ENCODE measurements around the gene SLC12A9. TPM values are rescaled to one million over a fixed set of nuclear protein-coding genes. Genes with fewer than 3 reads are reported as not detected.
A peak's percentile ranks its signal among the peaks of the same experiment; 100 is the strongest.
"Not testable (repeated sequence)": the region's sequence is repeated elsewhere in the genome, so short reads cannot be mapped to it uniquely, and the experiment has no call there.

The SLC12A9 gene
- total RNA-seq (2014; rRNA removed; shearing (Covaris generic)): 12.2 and 15.0 TPM in 2 replicates

- DNase-seq: peak; percentile 94
- Histone ChIP-seq H3K36me3 (no peaks in the 10 kb centered on the region), H3K27ac (peak within 1 kb of the TSS; percentile 33; the same call in 1 of the 2 replicates), H3K4me1 (no peaks in the 10 kb centered on the region), H3K27me3 (no peaks in the 10 kb centered on the region), H3K4me3 (peak within 1 kb of the TSS; percentile 80), H3K9me3 (replicated peaks) (no peaks in the 10 kb centered on the region)
These were observed at the start of gene SLC12A9 for GRCh38 chr7:100852048-100852872. SLC12A9 (plus strand) TSS chr7:100852713; CDS start chr7:100854198, 1,485 bp downstream.

- Histone ChIP-seq H3K4me1 (peaks cover 19% of the 10 kb centered on the region), H3K4me3 (no peak overlapping the region), H3K27ac (peak overlapping the region; percentile 38), H3K36me3 (peaks cover 30% of the 10 kb centered on the region), H3K9me3 (replicated peaks) (no peaks in the 10 kb centered on the region), H3K27me3 (no peaks in the 10 kb centered on the region)
- DNase-seq: no peak
These were observed 49.6 kb upstream of the SLC12A9 start for GRCh38 chr7:100802951-100803350.

GRCh38 chr7:100803398-100804161 lies 48.9 kb upstream of the SLC12A9 start:
- peak; percentile 94 to 97 for DNase-seq
- Histone ChIP-seq H3K27me3 (no peaks in the 10 kb centered on the region), H3K9me3 (replicated peaks) (no peaks in the 10 kb centered on the region), H3K4me1 (peaks cover 19% of the 10 kb centered on the region), H3K4me3 (no peak overlapping the region), H3K36me3 (peaks cover 36% of the 10 kb centered on the region), H3K27ac (peak overlapping the region; percentile 38)

GRCh38 chr7:100804681-100805431 lies 47.7 kb upstream of the SLC12A9 start:
- Histone ChIP-seq H3K4me3 (no peak overlapping the region), H3K9me3 (replicated peaks) (no peaks in the 10 kb centered on the region), H3K27ac (no peak overlapping the region), H3K36me3 (peaks cover 49% of the 10 kb centered on the region), H3K4me1 (peaks cover 19% of the 10 kb centered on the region), H3K27me3 (no peaks in the 10 kb centered on the region)
- DNase-seq: no peak

- DNase-seq: no peak
- Histone ChIP-seq H3K27ac (no peak overlapping the region), H3K4me1 (peaks cover 19% of the 10 kb centered on the region), H3K9me3 (replicated peaks) (no peaks in the 10 kb centered on the region), H3K27me3 (no peaks in the 10 kb centered on the region), H3K36me3 (peaks cover 63% of the 10 kb centered on the region), H3K4me3 (no peak overlapping the region)
These were observed 46.2 kb upstream of the SLC12A9 start for GRCh38 chr7:100806276-100806675.

GRCh38 chr7:100806883-100807282 lies 45.6 kb upstream of the SLC12A9 start:
- not testable (repeated sequence) for H3K27ac ChIP-seq; DNase-seq; H3K27me3 ChIP-seq; H3K9me3 ChIP-seq (replicated peaks); H3K4me3 ChIP-seq
- Histone ChIP-seq H3K4me1 (peaks cover 17% of the 10 kb centered on the region), H3K36me3 (peaks cover 65% of the 10 kb centered on the region)

GRCh38 chr7:100808354-100808875 lies 44.1 kb upstream of the SLC12A9 start:
- no peak overlapping the region for H3K27ac ChIP-seq
- no peak overlapping the region for H3K4me3 ChIP-seq
- no peaks in the 10 kb centered on the region for H3K27me3 ChIP-seq
- DNase-seq: no peak
- H3K4me1 ChIP-seq: peaks cover 4% of the 10 kb centered on the region
- H3K9me3 ChIP-seq (replicated peaks): no peaks in the 10 kb centered on the region
- H3K36me3 ChIP-seq: peaks cover 80% of the 10 kb centered on the region

- no peaks in the 10 kb centered on the region for H3K9me3 ChIP-seq (replicated peaks)
- no peak overlapping the region for H3K27ac ChIP-seq
- no peaks in the 10 kb centered on the region for H3K4me1 ChIP-seq
- H3K4me3 ChIP-seq: no peak overlapping the region
- no peak for DNase-seq
- H3K27me3 ChIP-seq: no peaks in the 10 kb centered on the region
- H3K36me3 ChIP-seq: peaks cover 86% of the 10 kb centered on the region
These were observed 41.0 kb upstream of the SLC12A9 start for GRCh38 chr7:100811480-100811879.

- Histone ChIP-seq H3K4me3 (no peak overlapping the region), H3K9me3 (replicated peaks) (no peaks in the 10 kb centered on the region), H3K27ac (no peak overlapping the region), H3K4me1 (no peaks in the 10 kb centered on the region), H3K36me3 (peaks cover 83% of the 10 kb centered on the region), H3K27me3 (no peaks in the 10 kb centered on the region)
- no peak for DNase-seq
These were observed 39.8 kb upstream of the SLC12A9 start for GRCh38 chr7:100812729-100813128.

GRCh38 chr7:100816515-100816914 lies 36.0 kb upstream of the SLC12A9 start:
- not testable (repeated sequence) for H3K9me3 ChIP-seq (replicated peaks); H3K4me1 ChIP-seq; DNase-seq; H3K27ac ChIP-seq; H3K27me3 ChIP-seq; H3K4me3 ChIP-seq
- H3K36me3 ChIP-seq: peaks cover 83% of the 10 kb centered on the region

GRCh38 chr7:100817097-100817496 lies 35.4 kb upstream of the SLC12A9 start:
- no peak for DNase-seq
- Histone ChIP-seq H3K4me1 (no peaks in the 10 kb centered on the region), H3K27ac (no peak overlapping the region), H3K36me3 (peaks cover 86% of the 10 kb centered on the region), H3K4me3 (no peak overlapping the region), H3K9me3 (replicated peaks) (no peaks in the 10 kb centered on the region), H3K27me3 (no peaks in the 10 kb centered on the region)

- Histone ChIP-seq H3K27ac (no peak overlapping the region), H3K27me3 (no peaks in the 10 kb centered on the region), H3K9me3 (replicated peaks) (no peaks in the 10 kb centered on the region), H3K36me3 (peaks cover 86% of the 10 kb centered on the region), H3K4me1 (no peaks in the 10 kb centered on the region), H3K4me3 (no peak overlapping the region)
- no peak for DNase-seq
These were observed 34.1 kb upstream of the SLC12A9 start for GRCh38 chr7:100818366-100818765.

GRCh38 chr7:100818825-100819224 lies 33.7 kb upstream of the SLC12A9 start:
- no peak for DNase-seq
- H3K36me3 ChIP-seq: peaks cover 84% of the 10 kb centered on the region
- no peak overlapping the region for H3K27ac ChIP-seq
- no peaks in the 10 kb centered on the region for H3K27me3 ChIP-seq
- H3K4me3 ChIP-seq: no peak overlapping the region
- no peaks in the 10 kb centered on the region for H3K4me1 ChIP-seq
- no peaks in the 10 kb centered on the region for H3K9me3 ChIP-seq (replicated peaks)

- no peaks in the 10 kb centered on the region for H3K27me3 ChIP-seq
- no peak overlapping the region for H3K27ac ChIP-seq
- DNase-seq: no peak
- H3K4me1 ChIP-seq: no peaks in the 10 kb centered on the region
- H3K4me3 ChIP-seq: no peak overlapping the region
- no peaks in the 10 kb centered on the region for H3K9me3 ChIP-seq (replicated peaks)
- H3K36me3 ChIP-seq: peaks cover 76% of the 10 kb centered on the region
These were observed 32.9 kb upstream of the SLC12A9 start for GRCh38 chr7:100819586-100819985.

Measured in SJCRH30 (cell line).